T-helper 9 cell (primary cell): ENCODE results near the gene ACOXL.
"Not testable (repeated sequence)": the region's sequence is repeated elsewhere in the genome, so short reads cannot be mapped to it uniquely, and the experiment has no call there.

Source experiments
- DNase-seq: peaks from one replicate; pipeline ENCODE4 v3.0.0-alpha.2; 2020

The ACOXL gene

GRCh38 chr2:111072220-111072871 lies 340.0 kb downstream of the ACOXL start:
- DNase-seq: no peak

GRCh38 chr2:111082659-111083058 lies 350.3 kb downstream of the ACOXL start:
- DNase-seq: not testable (repeated sequence)

- no peak for DNase-seq
Observed at GRCh38 chr2:111091811-111092211, 359.4 kb downstream of the ACOXL start.

- DNase-seq: no peak
Observed at GRCh38 chr2:111094691-111095090, 362.3 kb downstream of the ACOXL start.

GRCh38 chr2:111095434-111095833 lies 363.1 kb downstream of the ACOXL start:
- no peak for DNase-seq

- DNase-seq: no peak
Observed at GRCh38 chr2:111099402-111099801, 367.0 kb downstream of the ACOXL start.

GRCh38 chr2:111100087-111100764 lies 367.9 kb downstream of the ACOXL start:
- DNase-seq: no peak

- DNase-seq: no peak
Observed at GRCh38 chr2:111100765-111101162, 368.4 kb downstream of the ACOXL start.

GRCh38 chr2:111101592-111101991 lies 369.2 kb downstream of the ACOXL start:
- no peak for DNase-seq

- no peak for DNase-seq
Observed at GRCh38 chr2:111102216-111102615, 369.8 kb downstream of the ACOXL start.

- DNase-seq: no peak
Observed at GRCh38 chr2:111105926-111106325, 373.6 kb downstream of the ACOXL start.

GRCh38 chr2:111106706-111107105 lies 374.3 kb downstream of the ACOXL start:
- DNase-seq: no peak

GRCh38 chr2:111108745-111109271 lies 376.4 kb downstream of the ACOXL start:
- DNase-seq: no peak

- DNase-seq: no peak
Observed at GRCh38 chr2:111111101-111111755, 378.9 kb downstream of the ACOXL start.

- DNase-seq: no peak
Observed at GRCh38 chr2:111113838-111114237, 381.5 kb downstream of the ACOXL start.

- no peak for DNase-seq
Observed at GRCh38 chr2:111116011-111116746, 383.8 kb downstream of the ACOXL start.

GRCh38 chr2:111116843-111117597 lies 384.6 kb downstream of the ACOXL start:
- peak; percentile 51 for DNase-seq

GRCh38 chr2:111117598-111118480 lies 385.5 kb downstream of the ACOXL start:
- DNase-seq: peak; percentile 7

- DNase-seq: no peak
Observed at GRCh38 chr2:111118481-111118980, 386.2 kb downstream of the ACOXL start.

- DNase-seq: peak; percentile 22
Observed at GRCh38 chr2:111118981-111119821, 386.8 kb downstream of the ACOXL start.
